CD4-positive, alpha-beta memory T cell (primary cell): ENCODE data around the gene TCTN3. TPM values are rescaled to one million over a fixed set of nuclear protein-coding genes. Genes with fewer than 3 reads are reported as not detected.
"Not testable (repeated sequence)": the region's sequence is repeated elsewhere in the genome, so short reads cannot be mapped to it uniquely, and the experiment has no call there.

Experiments used
- CTCF ChIA-PET: fragments of 350-600 bp; sonication (Branson Sonifier 250); formaldehyde crosslinking; loops from one replicate; lab custom pipeline; 2021; ENCODE audit warnings: inconsistent platforms; ENCODE audit not compliant: partially characterized antibody; lab: Charles Lee
- POLR2A ChIA-PET: fragments of 350-600 bp; sonication (Branson Sonifier 250); formaldehyde crosslinking; loops from one replicate; lab custom pipeline; 2021; ENCODE audit not compliant: partially characterized antibody; lab: Charles Lee
- DNase-seq, 5 donors: peaks; one replicate each; pipeline versions ENCODE4 v3.0.0 to v3.0.0-alpha.2; 2020 to 2022; ENCODE audit warnings: mixed read lengths in 1 of 5
- H3K27ac ChIP-seq: one replicate; pipeline ENCODE4 v1.7.0; 2013; ENCODE audit warnings: low read depth, low read length
- H3K27me3 ChIP-seq: 2 replicates; pipeline ENCODE4 v1.7.0; 2013; ENCODE audit warnings: mild to moderate bottlenecking, low read length, moderate library complexity; ENCODE audit not compliant: insufficient read depth
- H3K36me3 ChIP-seq: 2 replicates; pipeline ENCODE4 v1.7.0; 2013; ENCODE audit warnings: mild to moderate bottlenecking, low read length, moderate library complexity; ENCODE audit not compliant: insufficient read depth
- H3K4me1 ChIP-seq: 2 replicates; pipeline ENCODE4 v1.7.0; 2013; ENCODE audit warnings: mild to moderate bottlenecking, low read length, moderate library complexity; ENCODE audit not compliant: insufficient read depth
- H3K4me3 ChIP-seq, 2 donors: one replicate each; pipeline ENCODE4 v1.7.0; 2013; ENCODE audit warnings: low read length in 2 of 2, mild to moderate bottlenecking in 1 of 2
- H3K9me3 ChIP-seq, 2 donors: one replicate each; pipeline ENCODE4 v1.7.0; 2013; ENCODE audit warnings: low read length in 2 of 2, control low read depth in 1 of 2; ENCODE audit not compliant: control insufficient read depth in 1 of 2
- H3K27ac Mint-ChIP-seq, 7 donors: one replicate each; pipeline ENCODE4 v1.8.0; 2020 to 2021; ENCODE audit warnings: mixed read lengths in 7 of 7, mild to moderate bottlenecking in 6 of 7, inconsistent platforms in 3 of 7, moderate library complexity in 3 of 7
- H3K27me3 Mint-ChIP-seq, 2 donors: one replicate each; pipeline ENCODE4 v1.8.0; 2020 to 2021; ENCODE audit warnings: mixed read lengths in 2 of 2
- H3K36me3 Mint-ChIP-seq, 2 donors: one replicate each; pipeline ENCODE4 v1.8.0; 2020 to 2021; ENCODE audit warnings: mixed read lengths in 2 of 2, inconsistent platforms in 1 of 2, mild to moderate bottlenecking in 1 of 2
- H3K4me1 Mint-ChIP-seq, 4 donors: one replicate each; pipeline ENCODE4 v1.8.0; 2020 to 2021; ENCODE audit warnings: mixed read lengths in 4 of 4, mild to moderate bottlenecking in 1 of 4
- H3K4me3 Mint-ChIP-seq, 8 donors: one replicate each; pipeline ENCODE4 v1.8.0; 2020 to 2021; ENCODE audit warnings: mixed read lengths in 8 of 8, mild to moderate bottlenecking in 7 of 8, moderate library complexity in 6 of 8, inconsistent platforms in 3 of 8
- H3K9me3 Mint-ChIP-seq, 8 donors: one replicate each; pipeline ENCODE4 v1.8.0; 2020 to 2021; ENCODE audit warnings: mixed read lengths in 8 of 8, mild to moderate bottlenecking in 5 of 8, inconsistent platforms in 3 of 8, moderate library complexity in 1 of 8
- intact Hi-C: fragments of 100-400 bp; cut with micrococcal nuclease; formaldehyde crosslinking; loops from one replicate; pipeline ENCODE4 v1.15.1; 2023
- polyA plus RNA-seq, 2 donors: library from polyadenylated mRNA; unstranded; fragments of 300-500 nt; fragmentation: Illumina TruSeq; gene quantifications; one replicate each; pipeline ENCODE4 v1.2.3, GENCODE V29; 2021
- total RNA-seq, 2 experiments: library from RNA; stranded (reverse); gene quantifications; one replicate each; pipeline ENCODE4 v1.2.3, GENCODE V29; 2021

TCTN3 gene
- total and polyA plus RNA-seq, 4 experiments from 2014 or later, result 20.5 to 54.9 (median 36.3) TPM

- intact Hi-C loops, result no loop called here
- H3K4me1 ChIP-seq, result no peaks in the 10 kb centered on the region
- H3K4me1 Mint-ChIP-seq, result peaks cover 0 to 3% (median 0%) of the 10 kb centered on the region in 4 donors
- CTCF ChIA-PET, result interaction anchor here (0.7 kb wide), 1 partner anchor 11 kb away, joined by 3 read pairs; no protein-coding TSS in a partner anchor
- H3K36me3 Mint-ChIP-seq, result peaks cover 65 to 69% of the 10 kb centered on the region in 2 donors
- no peak overlapping the region for H3K27ac Mint-ChIP-seq
- H3K27me3 ChIP-seq, result no peaks in the 10 kb centered on the region
- no peak overlapping the region for H3K4me3 ChIP-seq
- H3K27me3 Mint-ChIP-seq, result no peaks in the 10 kb centered on the region
- H3K9me3 Mint-ChIP-seq, result peaks cover 0 to 2% (median 0%) of the 10 kb centered on the region in 8 donors
- H3K4me3 Mint-ChIP-seq, result no peak overlapping the region
- H3K9me3 ChIP-seq, result no peaks in the 10 kb centered on the region
- H3K27ac ChIP-seq, result no peak overlapping the region
- POLR2A ChIA-PET, result no interaction called here
- H3K36me3 ChIP-seq, result peaks cover 43% of the 10 kb centered on the region
- no peak for DNase-seq
Observed at GRCh38 chr10:95637911-95638310, 55.8 kb downstream of the TCTN3 start.

- Mint-ChIP-seq H3K4me1 (peaks cover 0 to 3% (median 0%) of the 10 kb centered on the region in 4 donors), H3K27me3 (no peaks in the 10 kb centered on the region), H3K9me3 (no peaks in the 10 kb centered on the region), H3K27ac (peak overlapping the region in 1 of 7 donors; percentile 23), H3K4me3 (no peak overlapping the region), H3K36me3 (peaks cover 65 to 67% of the 10 kb centered on the region in 2 donors)
- intact Hi-C loops, result no loop called here
- Histone ChIP-seq H3K27ac (no peak overlapping the region), H3K4me1 (no peaks in the 10 kb centered on the region), H3K4me3 (no peak overlapping the region), H3K36me3 (peaks cover 35% of the 10 kb centered on the region), H3K27me3 (no peaks in the 10 kb centered on the region), H3K9me3 (no peaks in the 10 kb centered on the region)
- CTCF ChIA-PET, result no interaction called here
- DNase-seq, result no peak
- POLR2A ChIA-PET, result no interaction called here
Observed at GRCh38 chr10:95637140-95637539, 56.6 kb downstream of the TCTN3 start.

GRCh38 chr10:95635319-95635733 lies 58.4 kb downstream of the TCTN3 start:
- Mint-ChIP-seq H3K4me1 (no peaks in the 10 kb centered on the region), H3K27me3 (no peaks in the 10 kb centered on the region), H3K27ac (no peak overlapping the region), H3K9me3 (no peaks in the 10 kb centered on the region), H3K36me3 (peaks cover 62 to 67% of the 10 kb centered on the region in 2 donors), H3K4me3 (no peak overlapping the region)
- Histone ChIP-seq H3K36me3 (peaks cover 29% of the 10 kb centered on the region), H3K27me3 (no peaks in the 10 kb centered on the region), H3K4me1 (no peaks in the 10 kb centered on the region), H3K27ac (no peak overlapping the region), H3K4me3 (no peak overlapping the region), H3K9me3 (no peaks in the 10 kb centered on the region)
- POLR2A ChIA-PET, result no interaction called here
- intact Hi-C loops, result no loop called here
- CTCF ChIA-PET, result interaction anchor here (1.3 kb wide), 1 partner anchor 25 kb away, joined by 3 read pairs; no protein-coding TSS in a partner anchor
- DNase-seq, result no peak

GRCh38 chr10:95628786-95629185 lies 64.9 kb downstream of the TCTN3 start:
- Histone ChIP-seq H3K27me3 (no peaks in the 10 kb centered on the region), H3K4me3 (no peak overlapping the region), H3K4me1 (no peaks in the 10 kb centered on the region), H3K36me3 (peaks cover 34% of the 10 kb centered on the region), H3K9me3 (no peaks in the 10 kb centered on the region), H3K27ac (no peak overlapping the region)
- peaks cover 70 to 85% of the 10 kb centered on the region in 2 donors for H3K36me3 Mint-ChIP-seq
- H3K27me3 Mint-ChIP-seq, result no peaks in the 10 kb centered on the region
- CTCF ChIA-PET, result no interaction called here
- H3K4me3 Mint-ChIP-seq, result no peak overlapping the region
- H3K9me3 Mint-ChIP-seq, result no peaks in the 10 kb centered on the region
- no peak for DNase-seq
- POLR2A ChIA-PET, result no interaction called here
- intact Hi-C loops, result no loop called here
- H3K4me1 Mint-ChIP-seq, result no peaks in the 10 kb centered on the region
- H3K27ac Mint-ChIP-seq, result no peak overlapping the region

- H3K27ac Mint-ChIP-seq, result peak overlapping the region in 2 of 7 donors; percentile 14 to 43
- ChIA-PET POLR2A (no interaction called here), CTCF (no interaction called here)
- H3K4me1 Mint-ChIP-seq, result no peaks in the 10 kb centered on the region
- Histone ChIP-seq H3K4me3 (no peak overlapping the region), H3K4me1 (no peaks in the 10 kb centered on the region), H3K27ac (no peak overlapping the region), H3K27me3 (no peaks in the 10 kb centered on the region), H3K36me3 (peaks cover 30% of the 10 kb centered on the region), H3K9me3 (no peaks in the 10 kb centered on the region)
- intact Hi-C loops, result no loop called here
- H3K27me3 Mint-ChIP-seq, result no peaks in the 10 kb centered on the region
- H3K36me3 Mint-ChIP-seq, result peaks cover 56 to 69% of the 10 kb centered on the region in 2 donors
- DNase-seq, result no peak
- H3K4me3 Mint-ChIP-seq, result no peak overlapping the region
- no peaks in the 10 kb centered on the region for H3K9me3 Mint-ChIP-seq
Observed at GRCh38 chr10:95626500-95626899, 67.2 kb downstream of the TCTN3 start.

GRCh38 chr10:95620415-95620814 lies 73.3 kb downstream of the TCTN3 start:
- H3K4me1 ChIP-seq, H3K9me3 Mint-ChIP-seq, intact Hi-C loops, H3K27ac ChIP-seq, H3K4me1 Mint-ChIP-seq, H3K27me3 Mint-ChIP-seq, H3K9me3 ChIP-seq, H3K27ac Mint-ChIP-seq, CTCF ChIA-PET, DNase-seq, H3K27me3 ChIP-seq, H3K4me3 ChIP-seq, H3K4me3 Mint-ChIP-seq, POLR2A ChIA-PET: not testable (repeated sequence)
- H3K36me3 Mint-ChIP-seq, result peaks cover 62 to 75% of the 10 kb centered on the region in 2 donors
- peaks cover 36% of the 10 kb centered on the region for H3K36me3 ChIP-seq

- peaks cover 74 to 84% of the 10 kb centered on the region in 2 donors for H3K36me3 Mint-ChIP-seq
Observed at GRCh38 chr10:95618101-95618500, 75.6 kb downstream of the TCTN3 start.

More at GRCh38 chr10:95618101-95618500, 75.6 kb downstream of the TCTN3 start:
- Histone ChIP-seq H3K4me3 (no peak overlapping the region), H3K27ac (no peak overlapping the region), H3K27me3 (no peaks in the 10 kb centered on the region), H3K9me3 (no peaks in the 10 kb centered on the region), H3K4me1 (no peaks in the 10 kb centered on the region), H3K36me3 (peaks cover 54% of the 10 kb centered on the region)
- POLR2A ChIA-PET, result no interaction called here
- intact Hi-C loops, result no loop called here
- Mint-ChIP-seq H3K27me3 (no peaks in the 10 kb centered on the region), H3K4me3 (no peak overlapping the region), H3K9me3 (peaks cover 0 to 3% (median 0%) of the 10 kb centered on the region in 8 donors), H3K27ac (no peak overlapping the region), H3K4me1 (no peaks in the 10 kb centered on the region)
- no peak for DNase-seq
- CTCF ChIA-PET, result no interaction called here
